ENCODE data around the gene ZXDC.

The ZXDC gene

DNA sequence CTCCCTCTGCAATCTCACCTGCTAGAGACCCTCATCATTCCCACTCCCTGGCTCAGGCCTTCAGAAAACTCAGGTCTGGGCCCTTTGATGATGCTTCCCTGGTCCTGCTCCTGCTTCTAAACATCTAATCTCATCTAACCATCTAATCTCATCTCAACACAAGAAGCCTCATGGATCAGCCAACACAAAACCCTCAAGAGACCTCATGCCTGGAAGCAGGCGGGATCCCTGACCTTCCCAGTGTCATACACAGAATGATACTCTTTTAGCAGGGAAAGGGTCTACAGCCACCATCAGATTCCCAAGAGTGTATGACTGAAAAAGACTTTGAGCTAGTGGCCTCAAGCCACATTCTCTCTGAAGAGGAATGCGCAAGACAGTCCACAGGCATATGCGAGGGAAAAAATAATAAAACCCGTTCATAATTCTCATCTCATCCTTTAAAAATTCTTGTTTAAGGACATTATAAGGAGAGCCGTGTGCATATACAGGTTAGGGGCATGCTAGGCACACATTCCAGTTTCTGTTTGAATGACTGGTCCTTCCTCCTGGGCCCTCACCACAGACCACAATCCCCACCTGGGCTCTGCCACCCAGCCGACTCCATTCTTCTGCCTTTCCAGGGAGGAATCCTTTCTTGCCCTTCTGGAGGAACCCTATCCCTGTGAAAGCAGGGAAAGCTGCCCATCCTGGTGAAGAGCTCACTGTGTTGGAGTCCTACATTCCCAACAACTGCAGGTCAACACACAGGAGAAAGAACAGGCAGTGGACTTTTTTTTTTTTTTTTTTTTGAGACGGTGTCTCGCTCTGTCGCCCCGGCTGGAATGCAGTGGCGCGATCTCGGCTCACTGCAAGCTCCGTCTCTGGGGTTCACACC is 2.2 kb downstream of the ZXDC start:
- no peak for DNase-seq (ENCODE audit: low spot score)

- peak; percentile 91 for DNase-seq (ENCODE audit: low spot score)
Measured at GRCh38 chr3:126472277-126473006, 3.2 kb downstream of the ZXDC start.

DNA sequence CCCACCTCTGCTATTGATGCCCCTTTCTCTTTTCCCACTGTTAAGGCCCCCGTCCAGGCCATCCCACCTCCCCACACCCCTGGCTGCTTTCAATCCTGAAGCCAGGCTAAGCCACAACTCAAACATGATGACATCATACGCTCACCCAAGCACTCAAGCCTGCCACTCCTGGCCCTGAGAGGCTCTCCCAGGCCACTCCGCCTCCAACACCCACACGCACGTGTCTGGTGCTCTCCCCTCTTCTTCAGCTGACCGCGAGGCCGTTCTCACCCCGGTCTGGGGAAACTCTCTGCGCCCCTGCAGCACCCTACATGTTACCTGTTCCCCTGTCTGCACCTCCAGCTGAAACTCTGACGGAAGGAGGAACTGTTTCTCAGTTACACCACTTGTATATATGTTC is 6.2 kb downstream of the ZXDC start:
- DNase-seq (ENCODE audit: low spot score): no peak

- DNase-seq (ENCODE audit: low spot score): peak; percentile 50
Measured at GRCh38 chr3:126468028-126468891, 7.4 kb downstream of the ZXDC start.

- DNase-seq (ENCODE audit: low spot score): no peak
Measured at GRCh38 chr3:126467611-126467955, 8.1 kb downstream of the ZXDC start.

DNA sequence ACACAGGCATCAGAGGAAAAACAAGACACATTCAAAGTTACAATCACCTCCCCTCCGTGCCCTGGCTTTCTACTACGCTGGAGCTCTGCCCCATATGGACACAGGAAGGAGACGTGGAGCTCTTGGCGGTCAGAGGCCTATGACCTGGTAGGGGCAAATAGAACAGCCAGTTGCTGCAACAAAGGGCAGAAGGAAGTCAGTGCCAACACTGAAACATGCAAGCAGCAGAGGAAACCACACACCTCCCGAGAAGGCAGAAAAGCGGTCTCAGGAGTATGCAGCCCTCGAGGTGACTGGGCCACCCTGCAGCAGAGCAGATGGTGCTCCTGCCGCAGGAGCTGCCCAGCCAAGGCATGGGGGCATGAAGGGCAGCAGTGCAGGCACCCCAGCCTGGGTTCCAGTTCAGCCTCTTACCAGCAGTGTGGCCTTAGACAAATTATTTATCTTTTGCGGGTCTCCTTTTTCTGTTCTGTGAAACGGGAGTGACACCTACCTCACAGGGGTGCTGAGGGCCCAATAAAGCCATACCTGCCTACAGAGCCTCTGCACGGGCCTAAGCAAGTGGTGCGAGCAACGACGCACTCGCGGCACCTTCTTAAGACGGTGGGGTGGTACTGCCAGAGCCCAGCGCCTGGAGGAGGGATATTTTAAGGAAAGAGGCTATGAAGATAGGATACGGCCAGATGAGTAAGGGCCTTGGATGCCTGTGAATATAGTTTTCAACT is 8.6 kb downstream of the ZXDC start:
- no peak for DNase-seq (ENCODE audit: low spot score)

DNA sequence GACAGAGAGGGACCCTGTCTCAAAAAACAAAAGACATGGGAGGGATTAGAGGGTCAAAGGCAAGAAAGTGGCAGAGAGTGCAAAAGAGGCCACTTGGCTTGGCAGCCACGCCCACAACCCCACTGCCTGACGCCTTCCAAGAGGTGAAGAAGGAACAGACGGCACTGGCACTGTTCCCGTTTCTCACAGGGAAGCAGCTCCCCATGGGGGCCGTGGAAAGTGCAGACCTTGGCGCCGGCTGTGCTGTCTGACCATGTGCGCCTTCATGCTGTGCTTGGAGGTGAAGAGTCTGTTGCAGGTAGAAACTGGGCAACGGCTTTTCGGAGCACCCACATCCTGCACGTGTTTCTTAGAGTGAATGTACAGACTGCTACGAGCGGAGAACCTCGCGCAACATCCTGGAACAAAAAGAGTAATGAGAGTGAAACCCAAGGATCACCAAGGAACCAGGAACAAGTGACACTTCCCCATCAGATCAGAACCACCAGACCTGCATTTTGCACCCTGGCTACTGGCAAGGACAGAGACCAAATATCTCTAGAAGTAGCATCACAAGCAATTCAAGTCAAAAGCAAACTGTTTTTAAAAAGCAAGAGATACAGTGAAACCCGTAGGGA is 9.7 kb downstream of the ZXDC start:
- DNase-seq (ENCODE audit: low spot score): no peak

DNA sequence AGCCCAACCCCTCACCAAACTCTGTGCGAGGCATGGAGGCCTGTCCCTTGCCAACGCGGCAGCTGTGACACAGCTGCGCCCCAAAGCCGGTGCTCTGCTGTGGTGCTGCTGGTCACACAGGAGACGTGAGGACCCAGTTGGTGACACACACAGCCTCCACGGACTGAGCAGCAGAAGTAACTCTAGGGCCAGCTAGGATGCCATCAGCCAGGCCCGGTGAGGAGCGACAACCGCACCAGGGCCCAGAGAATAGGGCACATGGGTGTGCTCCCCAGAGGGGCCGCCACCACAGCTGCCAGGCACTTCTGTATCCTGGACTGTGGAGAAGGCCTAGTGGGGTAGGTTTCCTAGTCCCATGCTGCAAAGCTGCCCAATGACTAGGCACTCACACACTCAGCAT is 10.7 kb downstream of the ZXDC start:
- DNase-seq (ENCODE audit: low spot score): no peak

DNA sequence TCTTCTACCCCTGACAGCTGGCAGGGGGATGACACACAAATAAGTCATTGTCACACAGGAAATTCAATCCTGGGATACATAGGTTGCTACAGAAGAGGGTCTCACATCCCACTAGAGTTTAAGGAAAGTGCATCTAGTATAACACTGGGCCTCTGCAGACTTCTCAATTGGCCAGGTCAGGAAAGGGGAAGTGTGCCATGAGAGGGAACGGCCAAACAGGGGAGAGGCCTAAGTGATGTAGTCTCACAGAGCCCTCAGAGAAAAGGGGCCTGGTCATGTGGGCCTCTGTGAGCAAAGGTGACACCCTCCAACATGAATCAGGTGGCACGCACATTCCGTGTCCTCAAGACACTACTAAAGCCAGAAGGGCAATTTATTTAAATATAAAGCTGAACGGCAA is 11.2 kb downstream of the ZXDC start:
- DNase-seq (ENCODE audit: low spot score): no peak

GRCh38 chr3:126464093-126464492 is 11.6 kb downstream of the ZXDC start:
- no peak for DNase-seq (ENCODE audit: low spot score)

- no peak for DNase-seq (ENCODE audit: low spot score)
Measured at GRCh38 chr3:126463521-126463920, 12.2 kb downstream of the ZXDC start.

DNA sequence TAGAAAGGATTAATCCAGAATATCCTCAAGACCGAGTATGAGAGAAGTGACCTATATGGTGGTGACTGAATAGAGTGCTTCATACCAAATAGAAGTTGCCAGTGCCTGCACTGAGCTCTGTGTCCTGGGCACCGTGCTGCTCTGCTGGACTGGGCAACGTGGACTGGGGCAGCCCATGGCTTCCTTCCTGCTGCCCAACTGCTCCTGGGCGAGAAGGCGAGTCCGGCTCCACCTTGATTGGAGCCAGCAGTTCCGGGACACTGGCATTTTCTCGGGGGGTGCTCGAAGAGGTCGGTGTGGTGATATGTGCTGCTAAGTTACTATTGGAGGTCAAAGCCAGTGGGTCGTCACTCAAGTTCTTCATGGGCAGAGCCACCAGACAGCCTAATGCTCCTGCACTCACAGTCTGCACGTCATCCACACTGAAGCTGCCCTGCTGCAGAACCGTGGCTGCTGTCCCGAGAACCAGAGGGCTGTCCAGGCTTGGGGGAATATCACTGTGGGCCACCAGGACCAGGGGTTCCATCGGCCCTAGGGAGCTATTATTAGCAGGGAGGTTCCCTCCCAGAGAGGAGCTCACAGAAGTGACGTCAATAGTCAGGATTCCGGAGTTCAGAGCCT is 14.1 kb downstream of the ZXDC start:
- DNase-seq (ENCODE audit: low spot score): no peak

- DNase-seq (ENCODE audit: low spot score): no peak
Measured at GRCh38 chr3:126460381-126460780, 15.3 kb downstream of the ZXDC start.

DNA sequence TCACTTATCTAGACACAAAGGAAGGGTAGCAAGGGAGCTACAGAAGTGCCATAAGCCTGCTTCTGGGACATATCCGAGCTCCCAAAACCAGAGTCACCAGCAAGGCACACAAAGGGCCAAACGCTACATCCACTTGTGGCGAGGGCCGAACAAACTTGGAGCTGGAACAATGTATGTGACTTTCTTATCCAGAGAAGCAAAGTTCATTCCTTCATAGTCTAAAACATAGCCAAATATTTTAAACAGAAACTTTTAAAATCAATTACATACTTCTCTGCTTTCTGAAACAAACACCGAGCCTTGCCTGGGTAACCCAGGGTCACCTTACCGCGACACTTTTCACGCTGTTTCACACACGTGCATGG is 15.9 kb downstream of the ZXDC start:
- no peak for DNase-seq (ENCODE audit: low spot score)

- no peak for DNase-seq (ENCODE audit: low spot score)
Measured at GRCh38 chr3:126459111-126459762, 16.5 kb downstream of the ZXDC start.

- no peak for DNase-seq (ENCODE audit: low spot score)
Measured at GRCh38 chr3:126456766-126457388, 18.8 kb downstream of the ZXDC start.

- no peak for DNase-seq (ENCODE audit: low spot score)
Measured at GRCh38 chr3:126456211-126456610, 19.5 kb downstream of the ZXDC start.

DNA sequence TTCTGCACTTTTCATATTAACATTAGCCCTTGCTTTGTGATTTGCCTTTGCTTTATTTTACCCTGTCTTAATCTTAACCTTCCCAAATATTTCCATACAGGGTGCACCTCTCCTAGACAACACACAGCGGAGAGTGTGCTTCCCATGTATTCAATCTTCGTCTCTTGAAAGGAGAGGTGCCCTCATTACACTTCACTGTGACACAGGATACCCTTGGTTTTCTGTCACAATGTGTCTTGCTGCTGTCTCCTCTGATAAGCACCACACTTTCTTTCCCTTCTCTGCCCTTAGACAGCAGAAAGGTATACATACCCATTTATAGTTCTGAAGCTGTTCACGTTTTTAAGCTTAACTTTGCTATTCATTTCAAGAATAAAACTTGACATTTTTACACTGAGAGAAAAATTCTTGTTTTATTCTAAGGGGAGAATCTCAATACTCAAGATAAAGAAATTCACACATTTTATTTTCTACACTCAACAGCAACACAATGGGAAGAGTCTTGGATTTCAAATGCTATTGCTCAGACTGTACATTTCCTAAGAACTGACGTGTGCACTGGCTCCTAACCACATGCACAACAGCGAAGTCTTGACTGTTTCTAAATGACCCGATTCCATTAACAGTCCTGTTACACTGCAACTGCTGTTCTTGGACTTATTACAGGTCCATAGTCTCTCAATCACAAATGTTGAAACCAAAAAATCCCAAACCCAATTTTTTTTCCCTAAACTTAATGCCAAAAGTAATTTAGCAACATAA is 21.1 kb downstream of the ZXDC start:
- DNase-seq (ENCODE audit: low spot score): no peak

GRCh38 chr3:126454025-126454424 is 21.7 kb downstream of the ZXDC start:
- no peak for DNase-seq (ENCODE audit: low spot score)
